ENCODE measurements around the gene GPC6.

The GPC6 gene

GRCh38 chr13:93982179-93982918 lies 755.7 kb downstream of the GPC6 start:
- H3K9ac ChIP-seq (ENCODE audit: low read length): no peak overlapping the region
- H3K27me3 ChIP-seq (ENCODE audit: low read length): no peaks in the 10 kb centered on the region
- no peaks in the 10 kb centered on the region for H3K79me2 ChIP-seq (ENCODE audit: insufficient read depth, low read length)
- TF ChIP-seq CTCF (IDR thresholded peaks at IDR 0.05; ENCODE audit: insufficient read depth, low read length, poor library complexity, severe bottlenecking) (no peak), EZH2phosphoT487 (conservative IDR thresholded peaks at IDR 0.05; ENCODE audit: low read length) (no peak)
- no peaks in the 10 kb centered on the region for H4K20me1 ChIP-seq (ENCODE audit: low read depth, low read length)
- H3K4me3 ChIP-seq (ENCODE audit: insufficient read depth, low read length, poor library complexity, severe bottlenecking): no peak overlapping the region
- no peaks in the 10 kb centered on the region for H3K9me3 ChIP-seq (ENCODE audit: insufficient read depth, low read length)
- no peak overlapping the region for H3K27ac ChIP-seq (ENCODE audit: low read depth, low read length)
- H2AFZ ChIP-seq (ENCODE audit: low read depth, low read length, severe bottlenecking): no peak overlapping the region
- H3K4me2 ChIP-seq (ENCODE audit: low read depth, low read length, poor library complexity, severe bottlenecking): no peak overlapping the region
- no peaks in the 10 kb centered on the region for H3F3A ChIP-seq (ENCODE audit: insufficient read depth)
- H3K36me3 ChIP-seq (ENCODE audit: low read length): no peaks in the 10 kb centered on the region
- H3K9me2 ChIP-seq (replicated peaks; ENCODE audit: insufficient read depth, low read length): no peaks in the 10 kb centered on the region

GRCh38 chr13:93984052-93984451 lies 757.4 kb downstream of the GPC6 start:
- no peak for TF ChIP-seq EZH2phosphoT487 (conservative IDR thresholded peaks at IDR 0.05; ENCODE audit: low read length)
- no peak for TF ChIP-seq CTCF (IDR thresholded peaks at IDR 0.05; ENCODE audit: insufficient read depth, low read length, poor library complexity, severe bottlenecking)
- no peaks in the 10 kb centered on the region for H3K9me2 ChIP-seq (replicated peaks; ENCODE audit: insufficient read depth, low read length)
- no peaks in the 10 kb centered on the region for H3K36me3 ChIP-seq (ENCODE audit: low read length)
- H4K20me1 ChIP-seq (ENCODE audit: low read depth, low read length): no peaks in the 10 kb centered on the region
- H3K9ac ChIP-seq (ENCODE audit: low read length): no peak overlapping the region
- H3K4me2 ChIP-seq (ENCODE audit: low read depth, low read length, poor library complexity, severe bottlenecking): no peak overlapping the region
- H3K9me3 ChIP-seq (ENCODE audit: insufficient read depth, low read length): no peaks in the 10 kb centered on the region
- H3K27ac ChIP-seq (ENCODE audit: low read depth, low read length): no peak overlapping the region
- no peak overlapping the region for H2AFZ ChIP-seq (ENCODE audit: low read depth, low read length, severe bottlenecking)
- H3K79me2 ChIP-seq (ENCODE audit: insufficient read depth, low read length): no peaks in the 10 kb centered on the region
- no peak overlapping the region for H3K4me3 ChIP-seq (ENCODE audit: insufficient read depth, low read length, poor library complexity, severe bottlenecking)
- no peaks in the 10 kb centered on the region for H3F3A ChIP-seq (ENCODE audit: insufficient read depth)
- H3K27me3 ChIP-seq (ENCODE audit: low read length): no peaks in the 10 kb centered on the region

GRCh38 chr13:93984876-93985275 lies 758.3 kb downstream of the GPC6 start:
- TF ChIP-seq CTCF (IDR thresholded peaks at IDR 0.05; ENCODE audit: insufficient read depth, low read length, poor library complexity, severe bottlenecking): no peak
- no peaks in the 10 kb centered on the region for H3K79me2 ChIP-seq (ENCODE audit: insufficient read depth, low read length)
- H3K9ac ChIP-seq (ENCODE audit: low read length): no peak overlapping the region
- H3K36me3 ChIP-seq (ENCODE audit: low read length): no peaks in the 10 kb centered on the region
- no peak overlapping the region for H3K4me3 ChIP-seq (ENCODE audit: insufficient read depth, low read length, poor library complexity, severe bottlenecking)
- no peaks in the 10 kb centered on the region for H3K27me3 ChIP-seq (ENCODE audit: low read length)
- no peaks in the 10 kb centered on the region for H3K9me3 ChIP-seq (ENCODE audit: insufficient read depth, low read length)
- no peak overlapping the region for H3K4me2 ChIP-seq (ENCODE audit: low read depth, low read length, poor library complexity, severe bottlenecking)
- H3K27ac ChIP-seq (ENCODE audit: low read depth, low read length): no peak overlapping the region
- no peaks in the 10 kb centered on the region for H4K20me1 ChIP-seq (ENCODE audit: low read depth, low read length)
- no peak overlapping the region for H2AFZ ChIP-seq (ENCODE audit: low read depth, low read length, severe bottlenecking)
- no peaks in the 10 kb centered on the region for H3F3A ChIP-seq (ENCODE audit: insufficient read depth)
- no peaks in the 10 kb centered on the region for H3K9me2 ChIP-seq (replicated peaks; ENCODE audit: insufficient read depth, low read length)
